HG03439 (cell line): ENCODE data around the gene PPEF2.
"Not testable (repeated sequence)": the region's sequence is repeated elsewhere in the genome, so short reads cannot be mapped to it uniquely, and the experiment has no call there.

Experiments used
- ATAC-seq: cut with Tn5 transposase; IDR thresholded peaks from one replicate; pipeline ENCODE4 v1.9.1; 2021; ENCODE audit warnings: mild to moderate bottlenecking, moderate library complexity; ENCODE audit not compliant: unreplicated experiment

Gene PPEF2

GRCh38 chr4:75902352-75902751, at the start of gene PPEF2:
TSS of gene PPEF2 (minus strand) at chr4:75902452. CDS start at chr4:75896325, 6,127 bp downstream.
- ATAC-seq: no peak

- no peak for ATAC-seq
Measured at GRCh38 chr4:75950213-75950815, 48.1 kb upstream of the PPEF2 start.

- ATAC-seq: peak; percentile 84
Measured at GRCh38 chr4:75948822-75949444, 46.7 kb upstream of the PPEF2 start.

GRCh38 chr4:75940692-75941253, 38.5 kb upstream of the PPEF2 start, which contains the start of gene NAAA:
TSS of gene NAAA (minus strand) at chr4:75941013. CDS start at chr4:75940949, 64 bp downstream.
- peak; percentile 91 for ATAC-seq

- peak; percentile 53 for ATAC-seq
Measured at GRCh38 chr4:75939890-75940691, 37.8 kb upstream of the PPEF2 start.

GRCh38 chr4:75935628-75936027, 33.4 kb upstream of the PPEF2 start:
- no peak for ATAC-seq

GRCh38 chr4:75930152-75930551, 27.9 kb upstream of the PPEF2 start:
- no peak for ATAC-seq

GRCh38 chr4:75924916-75925315, 22.7 kb upstream of the PPEF2 start:
- not testable (repeated sequence) for ATAC-seq

- ATAC-seq: no peak
Measured at GRCh38 chr4:75924309-75924827, 22.1 kb upstream of the PPEF2 start.

GRCh38 chr4:75922588-75922987, 20.3 kb upstream of the PPEF2 start:
- ATAC-seq: no peak

- no peak for ATAC-seq
Measured at GRCh38 chr4:75921910-75922309, 19.7 kb upstream of the PPEF2 start.

GRCh38 chr4:75920327-75920726, 18.1 kb upstream of the PPEF2 start:
- no peak for ATAC-seq

GRCh38 chr4:75919920-75920319, 17.7 kb upstream of the PPEF2 start:
- no peak for ATAC-seq

GRCh38 chr4:75916091-75916661, 13.9 kb upstream of the PPEF2 start:
- no peak for ATAC-seq

GRCh38 chr4:75912968-75913367, 10.7 kb upstream of the PPEF2 start:
- no peak for ATAC-seq

- ATAC-seq: not testable (repeated sequence)
Measured at GRCh38 chr4:75910831-75911230, 8.6 kb upstream of the PPEF2 start.

- no peak for ATAC-seq
Measured at GRCh38 chr4:75909405-75909804, 7.2 kb upstream of the PPEF2 start.

- no peak for ATAC-seq
Measured at GRCh38 chr4:75908555-75908954, 6.3 kb upstream of the PPEF2 start.

GRCh38 chr4:75907966-75908365, 5.7 kb upstream of the PPEF2 start:
- ATAC-seq: no peak

GRCh38 chr4:75904076-75904475, 1.8 kb upstream of the PPEF2 start:
- no peak for ATAC-seq

- no peak for ATAC-seq
Measured at GRCh38 chr4:75898536-75898935, 3.7 kb downstream of the PPEF2 start.
